ENCODE results near the gene PCGF1. TPM values are rescaled to one million over a fixed set of nuclear protein-coding genes. Genes with fewer than 3 reads are reported as not detected.
A peak's percentile ranks its signal among the peaks of the same experiment; 100 is the strongest.

Gene PCGF1
- total RNA-seq, 4 donors from 2014 or later: 9.6 to 32.0 (median 19.1) TPM

DNA sequence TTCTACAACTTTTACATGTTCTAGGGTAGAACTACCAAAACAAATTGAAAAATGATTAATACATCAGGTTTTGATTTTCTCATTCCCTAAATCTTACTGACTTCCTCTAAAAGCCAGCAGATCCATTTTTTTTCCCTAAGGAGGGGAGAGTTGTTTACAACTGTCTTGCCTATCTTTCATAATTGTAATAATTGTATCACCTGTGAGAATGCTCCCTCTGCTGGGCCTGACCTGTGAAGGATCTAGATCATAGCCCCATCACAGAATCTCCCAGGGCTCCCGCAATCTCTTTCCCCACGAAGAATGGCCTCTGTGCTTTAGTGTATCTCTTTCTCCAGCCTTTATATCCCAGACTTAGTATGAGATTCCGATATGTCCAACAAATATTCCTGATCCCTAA lies 37.1 kb upstream of the PCGF1 start:
- no peaks in the 10 kb centered on the region for H3K9me3 ChIP-seq

GRCh38 chr2:74542978-74543377 lies 35.5 kb upstream of the PCGF1 start:
- Histone ChIP-seq H3K36me3 (peaks cover 0 to 6% (median 0%) of the 10 kb centered on the region in 3 donors), H3K4me1 (no peaks in the 10 kb centered on the region), H3K27ac (no peak overlapping the region), H3K9me3 (no peaks in the 10 kb centered on the region), H3K4me3 (no peak overlapping the region), H3K27me3 (no peaks in the 10 kb centered on the region)
- WGBS, 2 donors: 64 to 78% methylated on average over 1 of the region's 1 CpG
- DNase-seq (ENCODE audit: low spot score in 2 of 2): no peak
- TF ChIP-seq, protein P1, sequence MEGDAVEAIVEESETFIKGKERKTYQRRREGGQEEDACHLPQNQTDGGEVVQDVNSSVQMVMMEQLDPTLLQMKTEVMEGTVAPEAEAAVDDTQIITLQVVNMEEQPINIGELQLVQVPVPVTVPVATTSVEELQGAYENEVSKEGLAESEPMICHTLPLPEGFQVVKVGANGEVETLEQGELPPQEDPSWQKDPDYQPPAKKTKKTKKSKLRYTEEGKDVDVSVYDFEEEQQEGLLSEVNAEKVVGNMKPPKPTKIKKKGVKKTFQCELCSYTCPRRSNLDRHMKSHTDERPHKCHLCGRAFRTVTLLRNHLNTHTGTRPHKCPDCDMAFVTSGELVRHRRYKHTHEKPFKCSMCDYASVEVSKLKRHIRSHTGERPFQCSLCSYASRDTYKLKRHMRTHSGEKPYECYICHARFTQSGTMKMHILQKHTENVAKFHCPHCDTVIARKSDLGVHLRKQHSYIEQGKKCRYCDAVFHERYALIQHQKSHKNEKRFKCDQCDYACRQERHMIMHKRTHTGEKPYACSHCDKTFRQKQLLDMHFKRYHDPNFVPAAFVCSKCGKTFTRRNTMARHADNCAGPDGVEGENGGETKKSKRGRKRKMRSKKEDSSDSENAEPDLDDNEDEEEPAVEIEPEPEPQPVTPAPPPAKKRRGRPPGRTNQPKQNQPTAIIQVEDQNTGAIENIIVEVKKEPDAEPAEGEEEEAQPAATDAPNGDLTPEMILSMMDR (IDR thresholded peaks at IDR 0.05): no peak
- no peak for TF ChIP-seq EP300 (IDR thresholded peaks at IDR 0.05)
- no peak for TF ChIP-seq POLR2A (IDR thresholded peaks at IDR 0.05)

More for the DNA sequence above, 37.1 kb upstream of the PCGF1 start:
- TF ChIP-seq EP300 (IDR thresholded peaks at IDR 0.05): no peak
- TF ChIP-seq, protein P1 (IDR thresholded peaks at IDR 0.05): no peak
- TF ChIP-seq POLR2A (IDR thresholded peaks at IDR 0.05): no peak
- Histone ChIP-seq H3K27ac (no peak overlapping the region), H3K36me3 (peaks cover 0 to 6% (median 0%) of the 10 kb centered on the region in 3 donors), H3K4me3 (no peak overlapping the region), H3K4me1 (peaks cover 0 to 14% (median 9%) of the 10 kb centered on the region in 4 donors), H3K27me3 (no peaks in the 10 kb centered on the region)
- WGBS, 2 donors: 92% methylated on average over 3 of the region's 3 CpGs
- no peak for DNase-seq (ENCODE audit: low spot score in 2 of 2)

DNA sequence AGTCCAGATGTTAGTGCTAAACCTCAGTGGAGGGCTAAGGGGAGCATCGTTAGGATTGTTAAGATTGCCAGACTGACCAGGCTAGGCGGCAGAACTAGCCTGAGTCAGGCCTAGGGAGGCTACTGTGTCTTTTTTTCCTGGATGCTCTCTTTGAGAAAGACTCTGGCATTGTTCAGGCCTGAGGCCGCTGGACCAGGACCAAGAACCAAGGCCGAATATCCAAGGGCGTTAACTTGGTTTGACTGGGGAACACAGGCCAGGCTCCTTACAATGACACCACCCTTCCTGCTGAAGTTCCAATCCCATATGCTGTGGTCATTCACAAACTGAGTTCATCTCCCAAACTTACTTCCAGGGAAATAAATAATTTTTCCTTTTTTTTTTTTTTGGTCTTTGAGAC lies 32.8 kb upstream of the PCGF1 start:
- H3K4me3 ChIP-seq: no peak overlapping the region
- TF ChIP-seq, protein P1 (IDR thresholded peaks at IDR 0.05): no peak
- no peak for TF ChIP-seq EP300 (IDR thresholded peaks at IDR 0.05)
- TF ChIP-seq POLR2A (IDR thresholded peaks at IDR 0.05): no peak
- H3K27me3 ChIP-seq: no peaks in the 10 kb centered on the region
- H3K9me3 ChIP-seq: no peaks in the 10 kb centered on the region
- peak overlapping the region in 1 of 4 donors; percentile 36 for H3K27ac ChIP-seq
- WGBS, 2 donors: 69 to 73% methylated on average over 5 of the region's 5 CpGs
- peak in 1 of 2 donors; percentile 48 for DNase-seq (ENCODE audit: low spot score in 2 of 2)
- H3K36me3 ChIP-seq: peaks cover 0 to 8% (median 0%) of the 10 kb centered on the region in 3 donors
- H3K4me1 ChIP-seq: no peaks in the 10 kb centered on the region

DNA sequence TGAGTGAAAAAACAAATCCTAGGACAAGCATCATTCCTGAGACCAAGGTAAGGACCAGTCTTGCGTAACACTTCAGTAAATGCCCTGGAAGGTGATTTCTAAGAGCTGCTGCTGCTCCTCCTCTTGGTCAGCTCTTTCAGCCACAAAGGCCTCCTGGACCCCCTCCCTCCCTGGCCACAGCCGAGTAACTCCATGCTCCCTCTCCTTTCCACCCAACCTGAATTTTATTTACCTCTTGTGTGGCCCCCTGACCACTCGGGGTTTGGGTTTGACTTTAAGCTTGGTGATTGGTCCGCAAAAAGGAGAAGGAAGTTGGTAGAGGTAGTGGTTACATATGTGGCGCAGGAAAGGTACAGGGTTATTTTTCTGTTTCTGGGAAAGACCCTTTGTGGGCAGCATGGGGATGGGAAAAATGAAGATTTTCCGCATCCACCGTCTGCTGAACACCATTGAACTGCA lies 31.4 kb upstream of the PCGF1 start:
- TF ChIP-seq, protein P1 (IDR thresholded peaks at IDR 0.05): no peak
- no peak for TF ChIP-seq EP300 (IDR thresholded peaks at IDR 0.05)
- no peak for TF ChIP-seq POLR2A (IDR thresholded peaks at IDR 0.05)
- Histone ChIP-seq H3K9me3 (no peaks in the 10 kb centered on the region), H3K27me3 (no peaks in the 10 kb centered on the region), H3K4me3 (no peak overlapping the region), H3K36me3 (peaks cover 0 to 21% (median 0%) of the 10 kb centered on the region in 3 donors), H3K4me1 (no peaks in the 10 kb centered on the region), H3K27ac (no peak overlapping the region)
- 75% methylated on average over 7 of the region's 7 CpGs for WGBS, 2 donors
- no peak for DNase-seq (ENCODE audit: low spot score in 2 of 2)

GRCh38 chr2:74537140-74537539 lies 29.6 kb upstream of the PCGF1 start:
- WGBS, 2 donors: 57 to 70% methylated on average over 4 of the region's 4 CpGs
- Histone ChIP-seq H3K4me1 (no peaks in the 10 kb centered on the region), H3K9me3 (no peaks in the 10 kb centered on the region), H3K4me3 (no peak overlapping the region), H3K27ac (no peak overlapping the region), H3K36me3 (peaks cover 0 to 37% (median 0%) of the 10 kb centered on the region in 3 donors), H3K27me3 (no peaks in the 10 kb centered on the region)
- TF ChIP-seq EP300 (IDR thresholded peaks at IDR 0.05): no peak
- TF ChIP-seq POLR2A (IDR thresholded peaks at IDR 0.05): no peak
- TF ChIP-seq, protein P1 (IDR thresholded peaks at IDR 0.05): no peak
- no peak for DNase-seq (ENCODE audit: low spot score in 2 of 2)
